Gastrocnemius medialis (tissue), 4 donors: ENCODE measurements around the gene PSME3IP1. TPM values are rescaled to one million over a fixed set of nuclear protein-coding genes. Genes with fewer than 3 reads are reported as not detected.

Source experiments
- ATAC-seq, 2 donors: fragments of 150-250 bp; one replicate each; pipeline ENCODE4 v1.9.1; 2016
- DNase-seq, 2 donors: peaks; one replicate each; pipeline ENCODE4 v3.0.0-alpha.2; 2019
- H3K27ac ChIP-seq, 4 donors: fragments of 200-600 bp; sonication (generic); 1 replicate in 1 of 4; 2 replicates in 3 of 4; pipeline ENCODE4 v1.5.1; 2016 to 2018; ENCODE audit warnings: mild to moderate bottlenecking in 2 of 4, moderate library complexity in 1 of 4
- H3K27me3 ChIP-seq, 3 donors: fragments of 200-600 bp; sonication (generic) in 2 of 3; 1 replicate in 1 of 3; 2 replicates in 2 of 3; pipeline versions ENCODE4 v1.5.1 to v1.6.0; 2016 to 2019; ENCODE audit warnings: mild to moderate bottlenecking in 1 of 3, moderate library complexity in 1 of 3
- H3K36me3 ChIP-seq, 2 donors: fragments of 200-600 bp; sonication (generic) in 1 of 2; one replicate each; pipeline ENCODE4 v1.5.1; 2017 to 2018
- H3K4me1 ChIP-seq, 2 donors: fragments of 200-600 bp; sonication (generic) in 1 of 2; one replicate each; pipeline ENCODE4 v1.5.1; 2016 to 2017; ENCODE audit warnings: mild to moderate bottlenecking in 2 of 2
- H3K4me3 ChIP-seq, 4 donors: fragments of 200-600 bp; sonication (generic) in 3 of 4; 1 replicate in 1 of 4; 2 replicates in 3 of 4; pipeline ENCODE4 v1.5.1; 2016 to 2019; ENCODE audit warnings: mild to moderate bottlenecking in 2 of 4
- H3K9me3 ChIP-seq, 3 donors: fragments of 200-600 bp; sonication (generic) in 2 of 3; 1 replicate in 1 of 3; 2 replicates in 2 of 3; pipeline ENCODE4 v1.5.1; 2016 to 2019
- CTCF ChIP-seq, 5 experiments: fragments of 450-650 bp in 3 of 5; fragments of 200-600 bp in 2 of 5; sonication (generic) in 2 of 5; IDR thresholded peaks in 4 of 5; conservative IDR thresholded peaks in 1 of 5; 1 replicate in 4 of 5; 2 replicates in 1 of 5; pipeline ENCODE4 v1.5.1; 2016 to 2019; ENCODE audit warnings: antibody characterized with exemption in 5 of 5, mild to moderate bottlenecking in 3 of 5, moderate library complexity in 3 of 5
- POLR2A ChIP-seq, 2 donors: fragments of 450-650 bp; IDR thresholded peaks; one replicate each; pipeline ENCODE4 v1.6.1; 2017; ENCODE audit warnings: antibody characterized with exemption in 2 of 2, mild to moderate bottlenecking in 2 of 2, moderate library complexity in 2 of 2
- in situ Hi-C, 4 donors: fragments of 200-750 bp; cut with MboI; loops; one replicate each; pipeline versions ENCODE4 v1.15.0 to v1.8.0; 2017; ENCODE audit warnings: low sequenced_read_pairs in 4 of 4
- intact Hi-C: fragments of 100-400 bp; cut with DNase I; formaldehyde crosslinking; loops from one replicate; pipeline ENCODE4 v1.15.1; 2023; ENCODE audit warnings: low total_unique reads
- total RNA-seq, 4 donors: library from RNA; depleted of rRNA; stranded (reverse); fragments of >200 nt; gene quantifications; one replicate each; pipeline versions ENCODE4 v1.1.0 to v1.2.3, GENCODE V29; 2016

The PSME3IP1 gene
- total RNA-seq, 4 donors from 2014 or later = 43.8 to 57.6 (median 53.4) TPM

- ATAC-seq = no peak
- H3K27me3 ChIP-seq = no peaks in the 10 kb centered on the region
These were observed 37.4 kb downstream of the PSME3IP1 start for GRCh38 chr16:57148481-57148880.

GRCh38 chr16:57147381-57148221 is 38.2 kb downstream of the PSME3IP1 start:
- intact Hi-C loops (no loop called here), in situ Hi-C loops (no loop called here)
- Histone ChIP-seq H3K27ac (peak overlapping the region in 3 of 4 donors; percentile 23 to 33 (median 33)), H3K9me3 (no peaks in the 10 kb centered on the region), H3K27me3 (no peaks in the 10 kb centered on the region), H3K36me3 (peaks cover 0 to 7% of the 10 kb centered on the region in 2 donors), H3K4me1 (peaks cover 15 to 31% of the 10 kb centered on the region in 2 donors), H3K4me3 (no peak overlapping the region)
- no peak for DNase-seq
- no peak for ATAC-seq
- TF ChIP-seq CTCF (IDR thresholded peaks at IDR 0.05 in 4 of 5, conservative IDR thresholded peaks at IDR 0.05 in 1 of 5) (no peak), POLR2A (IDR thresholded peaks at IDR 0.05) (no peak)

More at GRCh38 chr16:57148481-57148880, 37.4 kb downstream of the PSME3IP1 start:
- in situ Hi-C loops (no loop called here), intact Hi-C loops (no loop called here)
- H3K27ac ChIP-seq = peak overlapping the region in 3 of 4 donors; percentile 2 to 23 (median 19)
- H3K36me3 ChIP-seq = peaks cover 0 to 16% of the 10 kb centered on the region in 2 donors
- no peak for TF ChIP-seq POLR2A (IDR thresholded peaks at IDR 0.05)
- TF ChIP-seq CTCF (IDR thresholded peaks at IDR 0.05 in 4 of 5, conservative IDR thresholded peaks at IDR 0.05 in 1 of 5) = no peak
- H3K4me1 ChIP-seq = peaks cover 15 to 27% of the 10 kb centered on the region in 2 donors
- no peak for DNase-seq
- H3K4me3 ChIP-seq = no peak overlapping the region
- no peaks in the 10 kb centered on the region for H3K9me3 ChIP-seq

GRCh38 chr16:57146735-57147134 is 39.1 kb downstream of the PSME3IP1 start:
- Histone ChIP-seq H3K36me3 (no peaks in the 10 kb centered on the region), H3K27ac (peak overlapping the region in 2 of 4 donors; percentile 15 to 33), H3K4me3 (no peak overlapping the region), H3K27me3 (no peaks in the 10 kb centered on the region), H3K9me3 (no peaks in the 10 kb centered on the region), H3K4me1 (peaks cover 15 to 34% of the 10 kb centered on the region in 2 donors)
- intact Hi-C loops (no loop called here), in situ Hi-C loops (no loop called here)
- ATAC-seq (no peak), DNase-seq (no peak)
- no peak for TF ChIP-seq CTCF (IDR thresholded peaks at IDR 0.05 in 4 of 5, conservative IDR thresholded peaks at IDR 0.05 in 1 of 5)
- TF ChIP-seq POLR2A (IDR thresholded peaks at IDR 0.05) = no peak

- intact Hi-C loops (no loop called here), in situ Hi-C loops (no loop called here)
- DNase-seq (no peak), ATAC-seq (no peak)
- Histone ChIP-seq H3K4me1 (peaks cover 15 to 34% of the 10 kb centered on the region in 2 donors), H3K27me3 (no peaks in the 10 kb centered on the region), H3K9me3 (no peaks in the 10 kb centered on the region), H3K4me3 (no peak overlapping the region), H3K36me3 (no peaks in the 10 kb centered on the region), H3K27ac (peak overlapping the region in 1 of 4 donors; percentile 15)
- TF ChIP-seq CTCF (IDR thresholded peaks at IDR 0.05 in 4 of 5, conservative IDR thresholded peaks at IDR 0.05 in 1 of 5) = no peak
- TF ChIP-seq POLR2A (IDR thresholded peaks at IDR 0.05) = no peak
These were observed 39.7 kb downstream of the PSME3IP1 start for GRCh38 chr16:57146040-57146647.
